ENCODE data around the gene ACADVL.
"Not testable (repeated sequence)": the region's sequence is repeated elsewhere in the genome, so short reads cannot be mapped to it uniquely, and the experiment has no call there.

Gene ACADVL

GRCh38 chr17:7219812-7220592 lies at the start of gene ACADVL, which contains the start of gene DLG4:
Gene ACADVL (plus strand): TSS chr17:7219938. CDS start chr17:7219985, 47 bp downstream.
Gene DLG4 (minus strand): TSS chr17:7219836.
- peaks cover 27% of the 10 kb centered on the region for H3K36me3 ChIP-seq (ENCODE audit: control insufficient read depth, insufficient read depth, low read length)
- H3K9ac ChIP-seq (ENCODE audit: low read length), result peak within 1 kb of the TSS; percentile 86
- peak within 1 kb of the TSS; percentile 93 for H3K4me3 ChIP-seq (ENCODE audit: low read length)
- H3K4me1 ChIP-seq (ENCODE audit: control insufficient read depth, insufficient read depth, low read length), result peaks cover 23% of the 10 kb centered on the region
- H3K27me3 ChIP-seq (ENCODE audit: control insufficient read depth, insufficient read depth, low read length), result no peaks in the 10 kb centered on the region
- H3K27ac ChIP-seq (ENCODE audit: low read depth, low read length), result peak within 1 kb of the TSS; percentile 93

- H3K36me3 ChIP-seq (ENCODE audit: control insufficient read depth, insufficient read depth, low read length); H3K27ac ChIP-seq (ENCODE audit: low read depth, low read length); H3K27me3 ChIP-seq (ENCODE audit: control insufficient read depth, insufficient read depth, low read length); H3K4me3 ChIP-seq (ENCODE audit: low read length); H3K9ac ChIP-seq (ENCODE audit: low read length); H3K4me1 ChIP-seq (ENCODE audit: control insufficient read depth, insufficient read depth, low read length): not testable (repeated sequence)
Measured at GRCh38 chr17:7172522-7173191, 47.1 kb upstream of the ACADVL start.

GRCh38 chr17:7173687-7174602 lies 45.8 kb upstream of the ACADVL start:
- Histone ChIP-seq H3K9ac (ENCODE audit: low read length) (no peak overlapping the region), H3K36me3 (ENCODE audit: control insufficient read depth, insufficient read depth, low read length) (no peaks in the 10 kb centered on the region), H3K27me3 (ENCODE audit: control insufficient read depth, insufficient read depth, low read length) (peaks cover 13% of the 10 kb centered on the region), H3K27ac (ENCODE audit: low read depth, low read length) (no peak overlapping the region), H3K4me1 (ENCODE audit: control insufficient read depth, insufficient read depth, low read length) (peaks cover 9% of the 10 kb centered on the region), H3K4me3 (ENCODE audit: low read length) (peak overlapping the region; percentile 21)

GRCh38 chr17:7174603-7175326 lies 45.0 kb upstream of the ACADVL start:
- Histone ChIP-seq H3K27me3 (ENCODE audit: control insufficient read depth, insufficient read depth, low read length) (peaks cover 13% of the 10 kb centered on the region), H3K9ac (ENCODE audit: low read length) (no peak overlapping the region), H3K4me3 (ENCODE audit: low read length) (peak overlapping the region; percentile 21), H3K27ac (ENCODE audit: low read depth, low read length) (no peak overlapping the region), H3K36me3 (ENCODE audit: control insufficient read depth, insufficient read depth, low read length) (no peaks in the 10 kb centered on the region), H3K4me1 (ENCODE audit: control insufficient read depth, insufficient read depth, low read length) (peaks cover 9% of the 10 kb centered on the region)

GRCh38 chr17:7175330-7175733 lies 44.4 kb upstream of the ACADVL start:
- Histone ChIP-seq H3K27ac (ENCODE audit: low read depth, low read length) (no peak overlapping the region), H3K27me3 (ENCODE audit: control insufficient read depth, insufficient read depth, low read length) (peaks cover 13% of the 10 kb centered on the region), H3K4me1 (ENCODE audit: control insufficient read depth, insufficient read depth, low read length) (peaks cover 9% of the 10 kb centered on the region), H3K9ac (ENCODE audit: low read length) (no peak overlapping the region), H3K36me3 (ENCODE audit: control insufficient read depth, insufficient read depth, low read length) (no peaks in the 10 kb centered on the region), H3K4me3 (ENCODE audit: low read length) (no peak overlapping the region)

GRCh38 chr17:7176107-7176840 lies 43.5 kb upstream of the ACADVL start:
- Histone ChIP-seq H3K27me3 (ENCODE audit: control insufficient read depth, insufficient read depth, low read length) (peaks cover 13% of the 10 kb centered on the region), H3K9ac (ENCODE audit: low read length) (no peak overlapping the region), H3K27ac (ENCODE audit: low read depth, low read length) (no peak overlapping the region), H3K4me3 (ENCODE audit: low read length) (no peak overlapping the region), H3K36me3 (ENCODE audit: control insufficient read depth, insufficient read depth, low read length) (no peaks in the 10 kb centered on the region), H3K4me1 (ENCODE audit: control insufficient read depth, insufficient read depth, low read length) (peaks cover 9% of the 10 kb centered on the region)

GRCh38 chr17:7176841-7177190 lies 42.9 kb upstream of the ACADVL start:
- peaks cover 13% of the 10 kb centered on the region for H3K27me3 ChIP-seq (ENCODE audit: control insufficient read depth, insufficient read depth, low read length)

GRCh38 chr17:7177191-7177953 lies 42.4 kb upstream of the ACADVL start:
- Histone ChIP-seq H3K9ac (ENCODE audit: low read length) (no peak overlapping the region), H3K4me1 (ENCODE audit: control insufficient read depth, insufficient read depth, low read length) (peaks cover 9% of the 10 kb centered on the region), H3K4me3 (ENCODE audit: low read length) (peak overlapping the region; percentile 70), H3K36me3 (ENCODE audit: control insufficient read depth, insufficient read depth, low read length) (no peaks in the 10 kb centered on the region), H3K27me3 (ENCODE audit: control insufficient read depth, insufficient read depth, low read length) (peaks cover 13% of the 10 kb centered on the region), H3K27ac (ENCODE audit: low read depth, low read length) (no peak overlapping the region)

More at GRCh38 chr17:7176841-7177190, 42.9 kb upstream of the ACADVL start:
- no peaks in the 10 kb centered on the region for H3K36me3 ChIP-seq (ENCODE audit: control insufficient read depth, insufficient read depth, low read length)
- H3K27ac ChIP-seq (ENCODE audit: low read depth, low read length), result no peak overlapping the region
- H3K4me3 ChIP-seq (ENCODE audit: low read length), result peak overlapping the region; percentile 70
- H3K9ac ChIP-seq (ENCODE audit: low read length), result no peak overlapping the region
- peaks cover 9% of the 10 kb centered on the region for H3K4me1 ChIP-seq (ENCODE audit: control insufficient read depth, insufficient read depth, low read length)

- Histone ChIP-seq H3K36me3 (ENCODE audit: control insufficient read depth, insufficient read depth, low read length) (no peaks in the 10 kb centered on the region), H3K27ac (ENCODE audit: low read depth, low read length) (no peak overlapping the region), H3K9ac (ENCODE audit: low read length) (no peak overlapping the region), H3K4me1 (ENCODE audit: control insufficient read depth, insufficient read depth, low read length) (peaks cover 9% of the 10 kb centered on the region), H3K4me3 (ENCODE audit: low read length) (peak overlapping the region; percentile 70), H3K27me3 (ENCODE audit: control insufficient read depth, insufficient read depth, low read length) (peaks cover 13% of the 10 kb centered on the region)
Measured at GRCh38 chr17:7177954-7178477, 41.7 kb upstream of the ACADVL start.

- H3K9ac ChIP-seq (ENCODE audit: low read length), result no peak overlapping the region
- no peaks in the 10 kb centered on the region for H3K36me3 ChIP-seq (ENCODE audit: control insufficient read depth, insufficient read depth, low read length)
- no peak overlapping the region for H3K4me3 ChIP-seq (ENCODE audit: low read length)
- peaks cover 9% of the 10 kb centered on the region for H3K4me1 ChIP-seq (ENCODE audit: control insufficient read depth, insufficient read depth, low read length)
- H3K27me3 ChIP-seq (ENCODE audit: control insufficient read depth, insufficient read depth, low read length), result peaks cover 13% of the 10 kb centered on the region
- no peak overlapping the region for H3K27ac ChIP-seq (ENCODE audit: low read depth, low read length)
Measured at GRCh38 chr17:7178973-7179316, 40.8 kb upstream of the ACADVL start.

Data from rectal smooth muscle tissue (tissue), 1 donor.